K562 (cell line): ENCODE measurements around the gene KRAS. TPM values are rescaled to one million over a fixed set of nuclear protein-coding genes. Genes with fewer than 3 reads are reported as not detected.

Experiments used
- CBFA2T2 ChIP-seq: fragments of 450-650 bp; conservative IDR thresholded peaks from 2 replicates; pipeline ENCODE4 v1.6.1; 2017; ENCODE audit warnings: mild to moderate bottlenecking
- CBX2 ChIP-seq: fragments of 200-600 bp; sonication (generic); IDR thresholded peaks from one replicate; pipeline ENCODE4 v1.6.1; 2012; ENCODE audit warnings: mild to moderate bottlenecking, low read length, inconsistent platforms; ENCODE audit not compliant: insufficient read depth, poor library complexity, severe bottlenecking
- HMBOX1 ChIP-seq: sonication (generic); IDR thresholded peaks from 2 replicates; pipeline ENCODE4 v1.6.1; 2016
- JUNB ChIP-seq: fragments of 450-650 bp; formaldehyde crosslinking; conservative IDR thresholded peaks from 2 replicates; pipeline ENCODE4 v1.4.0; 2020; ENCODE audit warnings: mild to moderate bottlenecking
- REST ChIP-seq, 2 experiments: fragments of 450-650 bp; formaldehyde crosslinking in 1 of 2; IDR thresholded peaks; 2 replicates each; pipeline versions ENCODE4 v1.4.0 to v1.6.1; 2014 to 2020; ENCODE audit warnings: mild to moderate bottlenecking in 2 of 2, borderline replicate concordance in 1 of 2, low read depth in 1 of 2
- SMARCA5 ChIP-seq: fragments of 450-650 bp; IDR thresholded peaks from 2 replicates; pipeline ENCODE4 v1.6.1; 2016
- SMARCE1 ChIP-seq: fragments of 450-650 bp; IDR thresholded peaks from 2 replicates; pipeline ENCODE4 v1.7.1; 2016; ENCODE audit warnings: mild to moderate bottlenecking
- TSHZ1 ChIP-seq: fragments of 250-450 bp; sonication (Bioruptor Pico); IDR thresholded peaks from 2 replicates; pipeline ENCODE4 v1.4.0; 2020; ENCODE audit warnings: mild to moderate bottlenecking, moderate library complexity
- ZBTB11 ChIP-seq, 3 experiments: fragments of 200-800 bp in 1 of 3; fragments of 250-450 bp in 1 of 3; fragments of 450-650 bp in 1 of 3; sonication (Bioruptor Pico) in 1 of 3; sonication (Bioruptor generic) in 1 of 3; formaldehyde crosslinking in 1 of 3; IDR thresholded peaks; 2 replicates each; pipeline versions ENCODE4 v1.6.1 to v1.8.0; 2016 to 2022; ENCODE audit warnings: mild to moderate bottlenecking in 2 of 3, missing genetic modification characterization in 2 of 3, missing compliant biosample characterization in 1 of 3, moderate library complexity in 1 of 3
- ZNF224 ChIP-seq: sonication (generic); formaldehyde crosslinking; IDR thresholded peaks from 2 replicates; pipeline ENCODE4 v1.8.0; 2022; ENCODE audit warnings: mild to moderate bottlenecking, missing genetic modification reagents
- ZNF311 ChIP-seq: fragments of 250-450 bp; sonication (Bioruptor Pico); IDR thresholded peaks from 2 replicates; pipeline ENCODE4 v1.4.0; 2020; ENCODE audit warnings: mild to moderate bottlenecking, moderate library complexity
- polyA plus RNA-seq, 8 experiments: library from polyadenylated mRNA; depleted of rRNA in 4 of 8; stranded (reverse) in 5 of 8; unstranded in 3 of 8; fragments of >200 nt; fragmentation: Nextera tagmentation in 2 of 8; fragmentation: Illumina TruSeq in 1 of 8; extraction: Ambion mirVana in 2 of 8; extraction: Trizol in 1 of 8; gene quantifications; 2 replicates each; pipeline versions ENCODE4 v1.2.1 to v1.2.3, GENCODE V29; 2011 to 2014; ENCODE audit warnings: inconsistent platforms in 1 of 8, missing spikeins in 1 of 8
- total RNA-seq, 7 experiments: library from RNA; depleted of rRNA in 6 of 7; stranded (reverse); fragments of >200 nt in 6 of 7; fragmentation: Illumina TruSeq in 2 of 7; extraction: Trizol in 2 of 7; gene quantifications; 2 replicates each; pipeline versions ENCODE4 v1.2.1 to v1.2.3, GENCODE V29; 2011 to 2021; ENCODE audit warnings: low replicate concordance in 1 of 7

Gene KRAS
- total and polyA plus RNA-seq, 9 of the 15 experiments (the other 6 are each of a cell fraction or from before 2014, with no cell fraction given), result 7.2 to 21.2 (median 12.7) TPM

GRCh38 chr12:25286837-25287236 lies 36.1 kb upstream of the KRAS start (continued):
- TF ChIP-seq REST (IDR thresholded peaks at IDR 0.05; ENCODE audit: borderline replicate concordance) (no peak), REST (CRISPR knock-in tag; IDR thresholded peaks at IDR 0.05; ENCODE audit: low read depth) (no peak), ZNF224 (no peak), CBX2 (no peak), ZNF311 (CRISPR knock-in tag) (no peak), ZBTB11 (CRISPR knock-in tag; IDR thresholded peaks at IDR 0.05) (no peak), JUNB (CRISPR knock-in tag) (no peak), SMARCE1 (no peak), CBFA2T2 (no peak), SMARCA5 (no peak), TSHZ1 (CRISPR knock-in tag) (no peak), HMBOX1 (no peak)
- TF ChIP-seq, all 486 proteins: peak for 0
